Keratinocyte (primary cell): ENCODE results near the gene SYVN1. TPM values are rescaled to one million over a fixed set of nuclear protein-coding genes. Genes with fewer than 3 reads are reported as not detected.

Source experiments
- DNase-seq: peaks from one replicate; pipeline ENCODE4 v3.0.0-alpha.2; 2011; ENCODE audit warnings: low read depth, missing footprints, low spot score
- FAIRE-seq: peaks from 2 replicates; lab custom pipeline; 2011; peaks lifted over from hg19 to GRCh38; lab: Jason Lieb, UNC
- H2AFZ ChIP-seq: 2 replicates; pipeline ENCODE4 v1.6.0; 2012; ENCODE audit warnings: low read length, control low read depth, inconsistent platforms; ENCODE audit not compliant: control insufficient read depth
- H3K27ac ChIP-seq: 2 replicates; pipeline ENCODE4 v1.5.1; 2011; ENCODE audit warnings: low read length; ENCODE audit not compliant: control insufficient read depth, insufficient read depth
- H3K27me3 ChIP-seq: 3 replicates; pipeline ENCODE4 v1.6.0; 2011; ENCODE audit warnings: low read length; ENCODE audit not compliant: control insufficient read depth, insufficient read depth; ENCODE audit errors: extremely low read depth
- H3K36me3 ChIP-seq, 2 experiments: 2 replicates in 1 of 2; 3 replicates in 1 of 2; pipeline ENCODE4 v1.5.1; 2011; ENCODE audit warnings: low read length in 2 of 2, mild to moderate bottlenecking in 1 of 2; ENCODE audit not compliant: control insufficient read depth in 2 of 2, insufficient read depth in 2 of 2; ENCODE audit errors: extremely low read depth in 1 of 2
- H3K4me1 ChIP-seq: 3 replicates; pipeline ENCODE4 v1.5.1; 2011; ENCODE audit warnings: low read length; ENCODE audit not compliant: control insufficient read depth, insufficient read depth; ENCODE audit errors: extremely low read depth
- H3K4me2 ChIP-seq: 3 replicates; pipeline ENCODE4 v1.6.0; 2011; ENCODE audit warnings: low read depth, low read length; ENCODE audit not compliant: control insufficient read depth, insufficient read depth; ENCODE audit errors: extremely low read depth
- H3K4me3 ChIP-seq, 3 experiments: fragments of 200-600 bp in 1 of 3; sonication (generic) in 1 of 3; 2 replicates in 2 of 3; 3 replicates in 1 of 3; pipeline ENCODE4 v1.5.1; 2011 to 2016; ENCODE audit warnings: low read length in 3 of 3, mild to moderate bottlenecking in 3 of 3, control low read depth in 2 of 3, inconsistent platforms in 1 of 3, low read depth in 1 of 3, mixed read lengths in 1 of 3, mixed run types in 1 of 3, moderate library complexity in 1 of 3; ENCODE audit not compliant: control insufficient read depth in 2 of 3, insufficient read depth in 2 of 3; ENCODE audit errors: extremely low read depth in 1 of 3
- H3K79me2 ChIP-seq: 2 replicates; pipeline ENCODE4 v1.6.0; 2012; ENCODE audit warnings: low read length; ENCODE audit not compliant: control insufficient read depth, insufficient read depth
- H3K9ac ChIP-seq: 3 replicates; pipeline ENCODE4 v1.6.0; 2011; ENCODE audit warnings: low read length; ENCODE audit not compliant: control insufficient read depth, insufficient read depth; ENCODE audit errors: extremely low read depth
- H3K9me1 ChIP-seq: 3 replicates; pipeline ENCODE4 v1.6.0; 2011; ENCODE audit warnings: low read length; ENCODE audit not compliant: control insufficient read depth, insufficient read depth; ENCODE audit errors: extremely low read depth
- H3K9me3 ChIP-seq: 2 replicates; pipeline ENCODE4 v1.5.1; 2012; ENCODE audit warnings: low read depth, low read length; ENCODE audit not compliant: control insufficient read depth
- H4K20me1 ChIP-seq: 3 replicates; pipeline ENCODE4 v1.6.0; 2011; ENCODE audit warnings: low read length; ENCODE audit not compliant: control insufficient read depth, insufficient read depth; ENCODE audit errors: extremely low read depth
- CTCF ChIP-seq, 3 experiments: IDR thresholded peaks in 1 of 3; conservative IDR thresholded peaks in 1 of 3; optimal IDR thresholded peaks in 1 of 3; 2 replicates in 2 of 3; 3 replicates in 1 of 3; pipeline versions ENCODE3 to v1.5.1; 2011; ENCODE audit warnings: low read length in 3 of 3, mild to moderate bottlenecking in 3 of 3, moderate library complexity in 2 of 3, control low read depth in 1 of 3, inconsistent platforms in 1 of 3; ENCODE audit not compliant: insufficient read depth in 2 of 3; ENCODE audit errors: extremely low read depth in 1 of 3
- EZH2 ChIP-seq: IDR thresholded peaks from one replicate; pipeline ENCODE4 v1.6.1; 2012; ENCODE audit warnings: inconsistent platforms, mild to moderate bottlenecking, low read length, moderate library complexity
- dilution Hi-C: fragments of 300-500 bp; cut with MboI; formaldehyde crosslinking; loops from one replicate; pipeline ENCODE4 v1.7.0; 2020; ENCODE audit warnings: low sequenced_read_pairs; ENCODE audit not compliant: extremely low pct_ligation_motif_present
- polyA plus RNA-seq, 5 experiments: library from polyadenylated mRNA; depleted of rRNA in 3 of 5; stranded (reverse) in 3 of 5; stranded (forward) in 1 of 5; unstranded in 1 of 5; fragments of >200 nt; gene quantifications; 1 replicate in 1 of 5; 2 replicates in 3 of 5; 3 replicates in 1 of 5; pipeline versions ENCODE4 v1.2.1 to v1.2.3, GENCODE V29; 2011 to 2012; ENCODE audit warnings: missing spikeins in 2 of 5, low read depth in 1 of 5, low replicate concordance in 1 of 5

The SYVN1 gene
- polyA plus RNA-seq, 1 donor (not counting 4 experiments of a cell fraction or from before 2014, with no cell fraction given) = 10.8 TPM

GRCh38 chr11:65113361-65113756 is 21.0 kb downstream of the SYVN1 start:
- DNase-seq = no peak
- H3K79me2 ChIP-seq = peaks cover 18% of the 10 kb centered on the region
- no peaks in the 10 kb centered on the region for H3K27me3 ChIP-seq
- peaks cover 2% of the 10 kb centered on the region for H3K9me1 ChIP-seq
- no peak overlapping the region for H3K9ac ChIP-seq
- H2AFZ ChIP-seq = no peak overlapping the region
- H3K4me2 ChIP-seq = peak overlapping the region; percentile 91
- FAIRE-seq = no peak
- peaks cover 10 to 13% of the 10 kb centered on the region in 2 experiments for H3K36me3 ChIP-seq
- TF ChIP-seq EZH2 = no peak
- TF ChIP-seq CTCF (optimal IDR thresholded peaks at IDR 0.05 in 1 of 3, IDR thresholded peaks at IDR 0.05 in 1 of 3, conservative IDR thresholded peaks at IDR 0.05 in 1 of 3; ENCODE audit: extremely low read depth in 1 of 3, insufficient read depth in 2 of 3, low read length in 3 of 3) = no peak
- H4K20me1 ChIP-seq = no peaks in the 10 kb centered on the region
- H3K9me3 ChIP-seq = no peaks in the 10 kb centered on the region
- dilution Hi-C loops = no loop called here
- H3K4me1 ChIP-seq = peaks cover 32% of the 10 kb centered on the region
- no peak overlapping the region for H3K27ac ChIP-seq
- peak overlapping the region in 2 of 3 experiments; percentile 46 to 68 for H3K4me3 ChIP-seq

- dilution Hi-C loops = no loop called here
- DNase-seq (no peak), FAIRE-seq (no peak)
- Histone ChIP-seq H3K27ac (no peak overlapping the region), H3K36me3 (peaks cover 10% of the 10 kb centered on the region in 2 experiments), H3K4me1 (peaks cover 32% of the 10 kb centered on the region), H2AFZ (peak overlapping the region; percentile 6), H3K4me3 (peak overlapping the region; percentile 46 to 81 (median 68)), H3K9me1 (peaks cover 2% of the 10 kb centered on the region), H3K4me2 (peak overlapping the region; percentile 91), H3K79me2 (peaks cover 18% of the 10 kb centered on the region), H4K20me1 (no peaks in the 10 kb centered on the region), H3K9ac (peak overlapping the region; percentile 67), H3K27me3 (no peaks in the 10 kb centered on the region), H3K9me3 (no peaks in the 10 kb centered on the region)
- TF ChIP-seq CTCF (optimal IDR thresholded peaks at IDR 0.05 in 1 of 3, IDR thresholded peaks at IDR 0.05 in 1 of 3, conservative IDR thresholded peaks at IDR 0.05 in 1 of 3; ENCODE audit: extremely low read depth in 1 of 3, insufficient read depth in 2 of 3, low read length in 3 of 3) (peak; percentile 68 to 85 (median 85)), EZH2 (no peak)
Measured at GRCh38 chr11:65112546-65113360, 21.6 kb downstream of the SYVN1 start.
